ENCODE data around the gene SIGLEC10.
"Not testable (repeated sequence)": the region's sequence is repeated elsewhere in the genome, so short reads cannot be mapped to it uniquely, and the experiment has no call there.

The SIGLEC10 gene
- long read RNA-seq, donor 1, result 0 reads
- long read RNA-seq, donor 2, result 0 reads
- long read RNA-seq, donor 3, result 0 reads
- long read RNA-seq, donor 4, result 0 reads
- long read RNA-seq, donor 5, result 0 reads
- long read RNA-seq, donor 6, result 0 reads
- long read RNA-seq, donor 7, result 0 reads
- long read RNA-seq, donor 8, result 0 reads

GRCh38 chr19:51417107-51417809 is at the start of gene SIGLEC10:
TSS of gene SIGLEC10 (minus strand) at chr19:51417642. CDS start at chr19:51417581, 61 bp downstream.
- no peak for DNase-seq

- DNase-seq, result no peak
Measured at GRCh38 chr19:51466723-51467122, 49.3 kb upstream of the SIGLEC10 start.

- DNase-seq, result not testable (repeated sequence)
Measured at GRCh38 chr19:51463976-51464581, 46.6 kb upstream of the SIGLEC10 start.

- no peak for DNase-seq
Measured at GRCh38 chr19:51462681-51463080, 45.2 kb upstream of the SIGLEC10 start.

- DNase-seq, result no peak
Measured at GRCh38 chr19:51462276-51462675, 44.8 kb upstream of the SIGLEC10 start.

GRCh38 chr19:51461723-51462161 is 44.3 kb upstream of the SIGLEC10 start:
- DNase-seq, result no peak

GRCh38 chr19:51460164-51460992 is 42.9 kb upstream of the SIGLEC10 start:
- no peak for DNase-seq

GRCh38 chr19:51458899-51459505 is 41.6 kb upstream of the SIGLEC10 start:
- DNase-seq, result no peak

GRCh38 chr19:51458051-51458645 is 40.7 kb upstream of the SIGLEC10 start, which contains the start of gene SIGLEC8:
TSS of gene SIGLEC8 (minus strand) at chr19:51458454. CDS start at chr19:51458387, 67 bp downstream.
- no peak for DNase-seq

- no peak for DNase-seq
Measured at GRCh38 chr19:51457351-51458013, 40.0 kb upstream of the SIGLEC10 start.

GRCh38 chr19:51456541-51457290 is 39.3 kb upstream of the SIGLEC10 start:
- DNase-seq, result no peak

GRCh38 chr19:51450730-51451307 is 33.4 kb upstream of the SIGLEC10 start:
- DNase-seq, result no peak

GRCh38 chr19:51448411-51449016 is 31.1 kb upstream of the SIGLEC10 start:
- no peak for DNase-seq

- DNase-seq, result no peak
Measured at GRCh38 chr19:51448011-51448410, 30.6 kb upstream of the SIGLEC10 start.

- not testable (repeated sequence) for DNase-seq
Measured at GRCh38 chr19:51447510-51447909, 30.1 kb upstream of the SIGLEC10 start.

GRCh38 chr19:51441410-51442390 is 24.3 kb upstream of the SIGLEC10 start:
- no peak for DNase-seq

- no peak for DNase-seq
Measured at GRCh38 chr19:51440846-51441409, 23.5 kb upstream of the SIGLEC10 start.

GRCh38 chr19:51440052-51440451 is 22.6 kb upstream of the SIGLEC10 start:
- DNase-seq, result no peak
